ENCODE data around the gene GIPC3.

GIPC3 gene

GRCh38 chr19:3544742-3545668 lies 40.3 kb upstream of the GIPC3 start (continued):
- TF ChIP-seq, protein P1, sequence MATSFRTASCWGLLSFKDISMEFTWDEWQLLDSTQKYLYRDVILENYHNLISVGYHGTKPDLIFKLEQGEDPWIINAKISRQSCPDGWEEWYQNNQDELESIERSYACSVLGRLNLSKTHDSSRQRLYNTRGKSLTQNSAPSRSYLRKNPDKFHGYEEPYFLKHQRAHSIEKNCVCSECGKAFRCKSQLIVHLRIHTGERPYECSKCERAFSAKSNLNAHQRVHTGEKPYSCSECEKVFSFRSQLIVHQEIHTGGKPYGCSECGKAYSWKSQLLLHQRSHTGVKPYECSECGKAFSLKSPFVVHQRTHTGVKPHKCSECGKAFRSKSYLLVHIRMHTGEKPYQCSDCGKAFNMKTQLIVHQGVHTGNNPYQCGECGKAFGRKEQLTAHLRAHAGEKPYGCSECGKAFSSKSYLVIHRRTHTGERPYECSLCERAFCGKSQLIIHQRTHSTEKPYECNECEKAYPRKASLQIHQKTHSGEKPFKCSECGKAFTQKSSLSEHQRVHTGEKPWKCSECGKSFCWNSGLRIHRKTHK (tag by site-specific recombination; IDR thresholded peaks at IDR 0.05) = no peak
- TF ChIP-seq ZNF266 (tag by site-specific recombination; IDR thresholded peaks at IDR 0.05; ENCODE audit: low read depth) = no peak
- no peak; the same call in 1 of the 2 replicates for TF ChIP-seq ZNF394 (tag by site-specific recombination; IDR thresholded peaks at IDR 0.05; ENCODE audit: borderline replicate concordance)
- TF ChIP-seq ZNF423 (tag by site-specific recombination; IDR thresholded peaks at IDR 0.05) = no peak
- TF ChIP-seq ZNF223 (tag by site-specific recombination; IDR thresholded peaks at IDR 0.05) = peak; percentile 54; the same call in 1 of the 2 replicates
- no peak for TF ChIP-seq OSR2 (tag by site-specific recombination; IDR thresholded peaks at IDR 0.05)
- TF ChIP-seq GLI2 (tag by site-specific recombination; IDR thresholded peaks at IDR 0.05; ENCODE audit: borderline replicate concordance, low read depth) = no peak
- TF ChIP-seq ZIC2 (tag by site-specific recombination; IDR thresholded peaks at IDR 0.05) = no peak
- TF ChIP-seq HOXD13 (CRISPR knock-in tag; IDR thresholded peaks at IDR 0.05; ENCODE audit: borderline replicate concordance) = no peak
- TF ChIP-seq EGR2 (tag by site-specific recombination; IDR thresholded peaks at IDR 0.05; ENCODE audit: low read depth) = peak; percentile 91
- TF ChIP-seq ZNF174 (tag by site-specific recombination; IDR thresholded peaks at IDR 0.05) = no peak
- peak; percentile 25; the same call in 1 of the 2 replicates for TF ChIP-seq ZNF341 (tag by site-specific recombination; IDR thresholded peaks at IDR 0.05; ENCODE audit: low read depth)
- TF ChIP-seq, protein P2, sequence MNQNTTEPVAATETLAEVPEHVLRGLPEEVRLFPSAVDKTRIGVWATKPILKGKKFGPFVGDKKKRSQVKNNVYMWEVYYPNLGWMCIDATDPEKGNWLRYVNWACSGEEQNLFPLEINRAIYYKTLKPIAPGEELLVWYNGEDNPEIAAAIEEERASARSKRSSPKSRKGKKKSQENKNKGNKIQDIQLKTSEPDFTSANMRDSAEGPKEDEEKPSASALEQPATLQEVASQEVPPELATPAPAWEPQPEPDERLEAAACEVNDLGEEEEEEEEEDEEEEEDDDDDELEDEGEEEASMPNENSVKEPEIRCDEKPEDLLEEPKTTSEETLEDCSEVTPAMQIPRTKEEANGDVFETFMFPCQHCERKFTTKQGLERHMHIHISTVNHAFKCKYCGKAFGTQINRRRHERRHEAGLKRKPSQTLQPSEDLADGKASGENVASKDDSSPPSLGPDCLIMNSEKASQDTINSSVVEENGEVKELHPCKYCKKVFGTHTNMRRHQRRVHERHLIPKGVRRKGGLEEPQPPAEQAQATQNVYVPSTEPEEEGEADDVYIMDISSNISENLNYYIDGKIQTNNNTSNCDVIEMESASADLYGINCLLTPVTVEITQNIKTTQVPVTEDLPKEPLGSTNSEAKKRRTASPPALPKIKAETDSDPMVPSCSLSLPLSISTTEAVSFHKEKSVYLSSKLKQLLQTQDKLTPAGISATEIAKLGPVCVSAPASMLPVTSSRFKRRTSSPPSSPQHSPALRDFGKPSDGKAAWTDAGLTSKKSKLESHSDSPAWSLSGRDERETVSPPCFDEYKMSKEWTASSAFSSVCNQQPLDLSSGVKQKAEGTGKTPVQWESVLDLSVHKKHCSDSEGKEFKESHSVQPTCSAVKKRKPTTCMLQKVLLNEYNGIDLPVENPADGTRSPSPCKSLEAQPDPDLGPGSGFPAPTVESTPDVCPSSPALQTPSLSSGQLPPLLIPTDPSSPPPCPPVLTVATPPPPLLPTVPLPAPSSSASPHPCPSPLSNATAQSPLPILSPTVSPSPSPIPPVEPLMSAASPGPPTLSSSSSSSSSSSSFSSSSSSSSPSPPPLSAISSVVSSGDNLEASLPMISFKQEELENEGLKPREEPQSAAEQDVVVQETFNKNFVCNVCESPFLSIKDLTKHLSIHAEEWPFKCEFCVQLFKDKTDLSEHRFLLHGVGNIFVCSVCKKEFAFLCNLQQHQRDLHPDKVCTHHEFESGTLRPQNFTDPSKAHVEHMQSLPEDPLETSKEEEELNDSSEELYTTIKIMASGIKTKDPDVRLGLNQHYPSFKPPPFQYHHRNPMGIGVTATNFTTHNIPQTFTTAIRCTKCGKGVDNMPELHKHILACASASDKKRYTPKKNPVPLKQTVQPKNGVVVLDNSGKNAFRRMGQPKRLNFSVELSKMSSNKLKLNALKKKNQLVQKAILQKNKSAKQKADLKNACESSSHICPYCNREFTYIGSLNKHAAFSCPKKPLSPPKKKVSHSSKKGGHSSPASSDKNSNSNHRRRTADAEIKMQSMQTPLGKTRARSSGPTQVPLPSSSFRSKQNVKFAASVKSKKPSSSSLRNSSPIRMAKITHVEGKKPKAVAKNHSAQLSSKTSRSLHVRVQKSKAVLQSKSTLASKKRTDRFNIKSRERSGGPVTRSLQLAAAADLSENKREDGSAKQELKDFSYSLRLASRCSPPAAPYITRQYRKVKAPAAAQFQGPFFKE (tag by site-specific recombination; IDR thresholded peaks at IDR 0.05; ENCODE audit: borderline replicate concordance) = no peak
- TF ChIP-seq, protein P3, sequence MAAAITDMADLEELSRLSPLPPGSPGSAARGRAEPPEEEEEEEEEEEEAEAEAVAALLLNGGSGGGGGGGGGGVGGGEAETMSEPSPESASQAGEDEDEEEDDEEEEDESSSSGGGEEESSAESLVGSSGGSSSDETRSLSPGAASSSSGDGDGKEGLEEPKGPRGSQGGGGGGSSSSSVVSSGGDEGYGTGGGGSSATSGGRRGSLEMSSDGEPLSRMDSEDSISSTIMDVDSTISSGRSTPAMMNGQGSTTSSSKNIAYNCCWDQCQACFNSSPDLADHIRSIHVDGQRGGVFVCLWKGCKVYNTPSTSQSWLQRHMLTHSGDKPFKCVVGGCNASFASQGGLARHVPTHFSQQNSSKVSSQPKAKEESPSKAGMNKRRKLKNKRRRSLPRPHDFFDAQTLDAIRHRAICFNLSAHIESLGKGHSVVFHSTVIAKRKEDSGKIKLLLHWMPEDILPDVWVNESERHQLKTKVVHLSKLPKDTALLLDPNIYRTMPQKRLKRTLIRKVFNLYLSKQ (tag by site-specific recombination; IDR thresholded peaks at IDR 0.05; ENCODE audit: borderline replicate concordance) = no peak
- 0 out of 2 replicates have a peak, but pooled peaks have one; percentile 11 for TF ChIP-seq ZBTB8A (tag by site-specific recombination; IDR thresholded peaks at IDR 0.05)
- TF ChIP-seq ZNF16 (tag by site-specific recombination; IDR thresholded peaks at IDR 0.05; ENCODE audit: low read depth) = peak; percentile 97
- TF ChIP-seq ZNF521 (tag by site-specific recombination; IDR thresholded peaks at IDR 0.05) = no peak
- 0 out of 2 replicates have a peak, but pooled peaks have one; percentile 43 for TF ChIP-seq ZEB2 (tag by site-specific recombination; IDR thresholded peaks at IDR 0.05)
- no peak for TF ChIP-seq ZNF184 (tag by site-specific recombination; IDR thresholded peaks at IDR 0.05)
- TF ChIP-seq ZFHX2 (tag by site-specific recombination; conservative IDR thresholded peaks at IDR 0.05) = peak; percentile 91
- TF ChIP-seq, protein P4, sequence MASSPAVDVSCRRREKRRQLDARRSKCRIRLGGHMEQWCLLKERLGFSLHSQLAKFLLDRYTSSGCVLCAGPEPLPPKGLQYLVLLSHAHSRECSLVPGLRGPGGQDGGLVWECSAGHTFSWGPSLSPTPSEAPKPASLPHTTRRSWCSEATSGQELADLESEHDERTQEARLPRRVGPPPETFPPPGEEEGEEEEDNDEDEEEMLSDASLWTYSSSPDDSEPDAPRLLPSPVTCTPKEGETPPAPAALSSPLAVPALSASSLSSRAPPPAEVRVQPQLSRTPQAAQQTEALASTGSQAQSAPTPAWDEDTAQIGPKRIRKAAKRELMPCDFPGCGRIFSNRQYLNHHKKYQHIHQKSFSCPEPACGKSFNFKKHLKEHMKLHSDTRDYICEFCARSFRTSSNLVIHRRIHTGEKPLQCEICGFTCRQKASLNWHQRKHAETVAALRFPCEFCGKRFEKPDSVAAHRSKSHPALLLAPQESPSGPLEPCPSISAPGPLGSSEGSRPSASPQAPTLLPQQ (tag by site-specific recombination; IDR thresholded peaks at IDR 0.05) = peak; percentile 48; the same call in 1 of the 2 replicates
- no peak for TF ChIP-seq ZBTB21 (tag by site-specific recombination; IDR thresholded peaks at IDR 0.05)
- TF ChIP-seq ZSCAN30 (tag by site-specific recombination; IDR thresholded peaks at IDR 0.05) = no peak
- no peak for TF ChIP-seq ZNF560 (tag by site-specific recombination; IDR thresholded peaks at IDR 0.05; ENCODE audit: borderline replicate concordance)
- no peak for TF ChIP-seq KLF16 (tag by site-specific recombination; IDR thresholded peaks at IDR 0.05)
- TF ChIP-seq ZNF776 (tag by site-specific recombination; IDR thresholded peaks at IDR 0.05; ENCODE audit: borderline replicate concordance) = no peak
- no peak for TF ChIP-seq ZNF10 (tag by site-specific recombination; IDR thresholded peaks at IDR 0.05)
- TF ChIP-seq, protein P5, sequence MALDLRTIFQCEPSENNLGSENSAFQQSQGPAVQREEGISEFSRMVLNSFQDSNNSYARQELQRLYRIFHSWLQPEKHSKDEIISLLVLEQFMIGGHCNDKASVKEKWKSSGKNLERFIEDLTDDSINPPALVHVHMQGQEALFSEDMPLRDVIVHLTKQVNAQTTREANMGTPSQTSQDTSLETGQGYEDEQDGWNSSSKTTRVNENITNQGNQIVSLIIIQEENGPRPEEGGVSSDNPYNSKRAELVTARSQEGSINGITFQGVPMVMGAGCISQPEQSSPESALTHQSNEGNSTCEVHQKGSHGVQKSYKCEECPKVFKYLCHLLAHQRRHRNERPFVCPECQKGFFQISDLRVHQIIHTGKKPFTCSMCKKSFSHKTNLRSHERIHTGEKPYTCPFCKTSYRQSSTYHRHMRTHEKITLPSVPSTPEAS (tag by site-specific recombination; IDR thresholded peaks at IDR 0.05) = no peak
